Left renal pelvis (tissue), 4 donors: ENCODE results near the gene TTLL13. TPM values are rescaled to one million over a fixed set of nuclear protein-coding genes. Genes with fewer than 3 reads are reported as not detected.

Source experiments
- DNase-seq, 4 donors: peaks; one replicate each; pipeline ENCODE4 v3.0.0-alpha.2; 2013; ENCODE audit warnings: low read depth in 4 of 4, low spot score in 3 of 4
- polyA plus RNA-seq, 4 donors: library from polyadenylated mRNA; unstranded; fragments of 120-200 nt; gene quantifications; one replicate each; pipeline ENCODE4 v1.2.1, GENCODE V29; 2013; ENCODE audit not compliant: insufficient read length in 4 of 4

TTLL13 gene, protein sequence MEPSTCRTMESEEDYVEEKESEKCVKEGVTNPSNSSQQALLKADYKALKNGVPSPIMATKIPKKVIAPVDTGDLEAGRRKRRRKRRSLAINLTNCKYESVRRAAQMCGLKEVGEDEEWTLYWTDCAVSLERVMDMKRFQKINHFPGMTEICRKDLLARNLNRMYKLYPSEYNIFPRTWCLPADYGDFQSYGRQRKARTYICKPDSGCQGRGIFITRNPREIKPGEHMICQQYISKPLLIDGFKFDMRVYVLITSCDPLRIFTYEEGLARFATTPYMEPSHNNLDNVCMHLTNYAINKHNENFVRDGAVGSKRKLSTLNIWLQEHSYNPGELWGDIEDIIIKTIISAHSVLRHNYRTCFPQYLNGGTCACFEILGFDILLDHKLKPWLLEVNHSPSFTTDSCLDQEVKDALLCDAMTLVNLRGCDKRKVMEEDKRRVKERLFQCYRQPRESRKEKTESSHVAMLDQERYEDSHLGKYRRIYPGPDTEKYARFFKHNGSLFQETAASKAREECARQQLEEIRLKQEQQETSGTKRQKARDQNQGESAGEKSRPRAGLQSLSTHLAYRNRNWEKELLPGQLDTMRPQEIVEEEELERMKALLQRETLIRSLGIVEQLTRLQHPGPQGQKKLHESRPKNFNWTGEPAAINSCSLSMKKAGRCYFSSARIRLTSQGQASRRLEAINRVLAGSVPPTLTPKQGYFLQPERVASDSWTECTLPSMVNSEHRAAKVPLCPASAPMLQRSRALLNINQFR
- polyA plus RNA-seq = under 1 TPM; 0.31 to 0.37 (median 0.35) TPM

DNA sequence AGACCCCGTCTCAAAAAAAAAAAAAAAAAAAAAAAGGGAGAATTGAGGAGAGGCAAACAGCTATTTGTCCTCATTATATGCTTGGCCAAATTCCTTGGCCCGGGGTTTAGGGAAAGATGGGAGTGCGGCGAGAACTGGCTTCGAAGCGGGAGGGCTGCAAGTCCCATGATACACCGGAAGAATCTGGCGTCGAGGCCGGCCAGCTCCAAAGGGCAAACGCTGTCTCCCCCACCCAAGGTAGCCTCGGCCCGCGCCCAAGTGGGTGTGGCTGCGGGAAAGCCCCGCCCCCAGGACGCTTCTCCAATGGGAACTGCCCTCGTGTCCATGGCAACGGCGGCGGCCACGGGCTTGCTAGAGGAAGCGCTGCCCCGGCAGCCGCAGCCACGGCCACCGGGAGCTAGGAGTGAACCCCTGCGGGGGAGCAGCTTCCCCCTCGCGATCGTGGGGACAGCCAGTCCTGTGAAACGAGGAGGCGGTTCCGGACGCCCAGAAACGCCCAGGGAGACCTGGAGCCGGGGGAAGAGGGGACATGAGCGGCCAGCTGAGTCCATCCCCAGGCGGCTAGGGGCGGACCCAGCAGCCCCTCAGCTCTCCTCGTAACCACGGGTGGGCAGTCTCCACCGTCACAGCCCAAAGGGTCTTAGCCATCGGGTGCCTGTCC, at the start of gene TTLL13:
Gene TTLL13, plus strand, starts transcription at position 354 of the 661 bp plus-strand sequence. CDS start 1,075 bp downstream, outside the sequence.
- peak in 3 of 4 donors; percentile 75 to 81 (median 77) for DNase-seq

DNA sequence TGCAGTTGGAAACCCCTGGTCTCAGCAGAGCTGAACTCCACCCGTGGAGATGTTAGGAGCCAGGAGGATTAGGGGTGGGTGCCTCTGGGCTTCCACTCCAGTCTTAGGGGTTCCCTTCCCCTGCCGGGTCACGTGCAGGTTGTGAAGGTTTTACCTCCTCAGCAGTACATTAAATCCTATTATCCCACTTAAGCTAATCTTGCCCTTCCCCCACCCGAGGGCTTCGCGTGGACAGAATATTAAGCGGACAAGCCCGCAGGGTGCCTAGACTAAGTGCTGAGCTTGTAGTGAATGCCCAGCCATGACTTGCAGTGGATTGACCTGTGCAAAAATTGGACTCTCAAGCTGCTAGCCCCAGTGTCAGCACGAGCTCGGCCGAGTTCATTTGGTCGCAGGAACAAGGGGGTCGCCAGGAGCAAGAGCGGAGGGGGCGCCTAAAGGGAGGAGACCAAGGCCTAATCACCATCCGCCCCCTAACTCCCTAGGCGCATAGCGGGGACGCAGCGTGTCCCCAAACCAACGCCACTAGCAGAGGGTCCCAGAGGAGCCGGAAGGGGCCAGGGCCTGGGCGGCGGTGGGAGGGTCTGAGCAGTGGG, 48.7 kb upstream of the TTLL13 start:
- DNase-seq = no peak

DNA sequence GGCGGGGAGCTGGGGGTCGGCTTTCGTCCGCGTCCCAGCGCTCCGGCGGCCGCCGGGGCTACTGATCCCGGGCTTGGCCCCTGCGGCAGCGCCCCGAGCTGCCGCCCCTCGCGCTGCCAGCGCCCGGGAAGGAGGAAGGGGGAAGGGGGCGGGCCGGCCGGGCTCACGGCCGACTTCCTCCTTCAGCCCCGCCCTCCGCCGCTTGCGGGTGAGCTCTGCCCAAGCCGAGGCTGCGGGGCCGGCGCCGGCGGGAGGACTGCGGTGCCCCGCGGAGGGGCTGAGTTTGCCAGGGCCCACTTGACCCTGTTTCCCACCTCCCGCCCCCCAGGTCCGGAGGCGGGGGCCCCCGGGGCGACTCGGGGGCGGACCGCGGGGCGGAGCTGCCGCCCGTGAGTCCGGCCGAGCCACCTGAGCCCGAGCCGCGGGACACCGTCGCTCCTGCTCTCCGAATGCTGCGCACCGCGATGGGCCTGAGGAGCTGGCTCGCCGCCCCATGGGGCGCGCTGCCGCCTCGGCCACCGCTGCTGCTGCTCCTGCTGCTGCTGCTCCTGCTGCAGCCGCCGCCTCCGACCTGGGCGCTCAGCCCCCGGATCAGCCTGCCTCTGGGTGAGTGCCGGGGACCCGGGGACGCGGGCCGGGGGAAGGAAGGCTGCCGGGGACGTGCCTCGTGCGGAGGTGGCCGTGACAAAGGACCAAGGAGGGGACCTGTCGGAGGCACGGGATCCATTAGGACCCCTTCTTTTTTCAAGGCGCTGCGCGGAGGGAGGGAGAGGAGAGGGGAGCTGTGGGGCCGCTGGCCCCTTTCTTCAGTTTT, 48.0 kb upstream of the TTLL13 start, which contains the start of gene SEMA4B:
Gene SEMA4B, plus strand, starts transcription at position 201 of the 814 bp plus-strand sequence. Its CDS starts 249 bp downstream, at position 450.
- DNase-seq = no peak

DNA sequence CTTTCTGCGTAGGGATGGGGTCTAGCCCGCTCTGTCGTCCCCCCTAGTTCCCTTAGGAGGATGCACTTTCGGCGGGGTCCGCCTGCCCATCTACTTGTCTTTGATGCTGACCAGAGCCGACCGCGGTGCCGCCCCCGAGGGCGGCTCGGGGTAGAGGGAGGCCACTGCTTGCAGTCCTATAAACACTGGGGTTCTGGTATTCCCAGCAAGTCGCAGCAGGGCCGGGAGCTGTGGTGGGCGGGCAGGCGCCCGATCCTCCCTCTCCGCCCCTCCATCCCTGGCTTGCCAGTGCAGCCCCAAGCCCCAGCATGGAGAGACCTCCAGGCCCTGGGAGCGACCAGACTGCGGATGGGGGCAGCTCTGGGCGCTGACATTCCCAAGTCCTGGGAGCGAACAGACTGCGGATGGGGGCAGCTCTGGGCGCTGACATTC, 47.4 kb upstream of the TTLL13 start:
- DNase-seq = no peak

DNA sequence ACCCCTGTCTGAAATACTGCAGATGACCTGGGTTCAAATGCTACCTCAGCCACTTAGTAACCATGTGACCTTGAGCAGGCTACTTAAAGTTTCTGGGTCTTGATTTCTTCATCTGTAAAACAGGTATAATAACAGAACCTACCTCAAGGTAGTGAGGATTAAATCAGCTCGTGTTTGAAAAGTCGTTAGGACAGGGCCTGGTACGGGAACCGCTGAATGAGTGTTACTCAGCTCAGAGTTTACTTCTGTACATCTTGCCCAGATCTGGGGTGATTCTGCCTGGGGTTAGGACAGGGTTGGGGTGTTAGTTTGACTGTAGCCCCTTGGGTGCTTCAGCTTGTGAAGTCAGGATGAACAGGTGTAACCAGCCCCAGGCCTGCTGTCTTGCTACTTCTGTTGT, 46.4 kb upstream of the TTLL13 start:
- no peak for DNase-seq

DNA sequence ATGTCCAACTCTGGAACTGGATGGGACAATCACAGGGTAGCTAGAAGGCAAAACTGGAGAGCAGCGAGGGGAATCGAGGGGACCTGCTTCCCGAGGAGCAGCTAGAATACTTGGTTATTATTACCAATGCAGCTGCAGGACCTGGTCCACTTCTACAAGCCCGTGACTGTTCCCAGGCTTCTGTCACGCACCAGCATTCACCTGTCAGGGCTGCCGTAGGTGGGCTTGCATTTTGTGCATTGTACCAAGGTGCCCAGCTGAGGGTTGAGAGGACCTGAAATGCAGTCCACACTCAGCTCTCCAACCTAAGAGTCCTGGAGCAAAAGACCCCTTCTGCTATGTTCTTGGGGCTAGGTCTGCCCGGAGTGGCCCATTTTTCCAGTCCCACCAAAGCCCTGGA, 45.9 kb upstream of the TTLL13 start:
- no peak for DNase-seq

DNA sequence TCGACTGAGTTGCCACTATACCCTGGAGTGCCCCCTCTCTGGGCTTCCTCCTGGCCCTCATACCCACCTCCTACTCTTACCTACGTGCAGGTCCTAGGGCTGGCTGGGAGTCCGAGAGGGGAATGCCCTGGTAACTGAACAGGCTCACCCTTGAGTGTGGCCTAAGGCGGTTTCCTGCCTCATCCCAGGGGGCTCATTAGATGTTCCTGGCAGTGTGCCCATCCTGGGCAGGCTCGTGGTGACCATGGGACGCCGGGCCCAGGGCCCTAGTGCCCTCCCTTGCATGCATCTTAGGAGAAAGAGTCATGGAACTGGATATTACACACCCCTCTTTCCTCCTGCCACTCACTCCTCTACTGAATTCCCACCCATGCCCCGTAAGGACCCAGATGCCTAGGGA, 45.4 kb upstream of the TTLL13 start:
- no peak for DNase-seq

DNA sequence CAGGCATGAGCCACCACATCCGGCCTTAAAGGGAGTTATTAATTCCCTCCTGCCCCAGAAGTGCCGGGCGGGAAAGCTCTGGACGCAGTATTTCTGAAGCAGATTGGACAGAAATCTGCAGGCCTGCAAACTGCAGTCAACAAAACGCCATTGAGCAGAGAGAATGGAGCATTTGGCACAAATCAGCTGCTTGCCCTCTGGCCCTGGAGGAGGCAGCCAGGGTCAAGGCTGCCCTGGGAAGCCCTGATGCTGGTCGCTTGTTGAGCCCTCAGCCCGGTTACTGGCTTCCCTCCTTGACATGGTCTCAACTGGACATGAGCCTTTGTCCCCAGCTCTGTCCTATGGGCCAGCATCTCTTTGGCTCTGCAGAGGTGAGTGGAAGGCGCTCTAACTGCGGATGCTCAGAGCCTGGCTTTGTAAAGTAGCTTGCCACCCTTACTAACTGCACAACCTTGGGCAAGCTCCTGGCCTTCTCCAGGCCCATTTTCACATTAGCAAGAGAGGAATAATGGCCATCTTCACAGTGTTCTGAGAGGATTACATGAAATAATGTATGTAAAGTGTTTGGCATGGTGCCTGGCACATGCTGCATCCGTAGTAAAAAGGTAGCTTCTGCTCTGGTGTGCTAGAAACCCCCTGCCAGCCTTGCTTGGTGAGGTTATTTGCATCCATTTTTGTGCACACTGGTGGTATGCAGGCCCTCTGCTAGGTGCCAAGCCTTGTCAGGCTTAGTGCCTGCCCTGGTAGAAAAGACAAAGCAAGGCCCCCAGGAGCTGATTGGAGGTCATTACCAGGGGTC, 44.1 kb upstream of the TTLL13 start:
- DNase-seq = no peak

DNA sequence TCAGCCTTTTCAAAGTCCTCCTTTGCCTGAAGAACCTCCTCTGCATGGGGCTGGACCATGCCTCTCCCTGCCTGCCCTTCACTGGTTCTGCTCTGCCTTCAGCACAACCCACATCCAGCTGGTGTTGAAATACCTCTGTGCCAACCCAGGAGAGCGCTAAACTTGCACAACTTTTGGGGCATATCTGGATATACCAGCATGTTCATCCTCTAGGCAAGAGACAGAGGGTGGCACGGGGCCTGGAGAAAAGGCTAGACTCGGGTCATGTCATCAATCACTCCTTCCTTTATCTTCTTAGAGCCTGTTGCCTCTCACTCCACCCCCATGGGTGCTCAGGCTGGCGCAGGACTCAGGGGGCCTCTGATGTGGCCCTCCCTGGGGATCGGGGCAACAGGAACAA, 43.5 kb upstream of the TTLL13 start:
- DNase-seq = no peak

DNA sequence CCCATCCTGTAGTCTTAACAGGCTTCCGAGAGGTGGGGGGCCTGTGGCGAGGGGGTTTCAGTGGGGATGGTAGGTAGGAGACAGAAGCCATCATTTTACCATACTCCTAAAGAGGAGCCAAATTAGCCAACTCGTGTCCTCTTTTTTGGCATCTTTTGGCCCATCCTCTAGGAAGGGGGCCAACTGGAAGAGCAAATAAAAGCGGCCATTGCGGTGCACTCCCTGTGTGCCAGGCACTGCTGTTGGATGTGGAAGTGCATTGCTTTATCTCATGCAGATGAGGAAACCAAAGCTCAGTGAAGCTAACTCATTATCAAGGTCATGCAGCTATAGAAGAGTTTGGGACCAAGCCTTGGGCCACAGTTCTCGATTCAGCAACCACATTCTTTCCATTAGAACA, 42.1 kb upstream of the TTLL13 start:
- no peak for DNase-seq

DNA sequence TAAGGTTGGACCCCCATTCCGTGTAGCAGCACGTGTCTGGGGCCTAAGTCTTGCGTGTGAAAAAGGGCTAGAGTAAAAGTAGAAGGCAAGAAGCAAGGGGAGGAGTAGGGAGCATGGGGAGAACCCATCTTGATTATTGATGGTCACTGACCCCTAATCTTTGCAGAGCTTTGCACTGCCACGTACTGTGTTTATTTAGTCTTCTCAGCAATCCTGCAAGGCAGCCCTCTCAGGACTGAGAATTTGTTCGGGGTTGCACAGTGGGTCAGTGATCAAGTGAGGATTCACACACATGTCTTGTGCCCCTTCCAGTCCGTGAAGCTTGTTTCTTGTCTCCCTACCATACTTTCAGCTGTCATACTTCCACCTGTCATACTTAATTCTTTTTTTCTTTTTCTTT, 41.0 kb upstream of the TTLL13 start:
- no peak for DNase-seq

DNA sequence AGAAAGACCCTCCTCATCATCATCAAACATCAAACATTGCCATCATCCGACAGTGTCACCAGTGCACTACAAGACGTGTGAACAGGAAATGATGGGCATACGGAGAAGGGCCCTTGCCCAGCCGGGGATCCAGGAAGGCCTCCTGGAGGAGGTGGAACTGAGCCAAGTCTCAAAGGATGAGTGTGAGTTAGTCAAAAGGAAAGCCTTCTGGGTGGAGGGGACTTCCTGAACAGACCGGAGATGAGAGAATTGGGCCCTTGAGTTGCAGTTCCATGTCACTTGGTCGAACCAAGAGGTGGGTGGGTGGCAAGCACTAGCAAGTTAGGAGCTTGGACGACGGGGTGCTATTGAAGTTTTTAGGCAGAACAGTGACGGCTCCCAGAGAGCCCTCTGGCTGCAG, 39.8 kb upstream of the TTLL13 start:
- DNase-seq = no peak

DNA sequence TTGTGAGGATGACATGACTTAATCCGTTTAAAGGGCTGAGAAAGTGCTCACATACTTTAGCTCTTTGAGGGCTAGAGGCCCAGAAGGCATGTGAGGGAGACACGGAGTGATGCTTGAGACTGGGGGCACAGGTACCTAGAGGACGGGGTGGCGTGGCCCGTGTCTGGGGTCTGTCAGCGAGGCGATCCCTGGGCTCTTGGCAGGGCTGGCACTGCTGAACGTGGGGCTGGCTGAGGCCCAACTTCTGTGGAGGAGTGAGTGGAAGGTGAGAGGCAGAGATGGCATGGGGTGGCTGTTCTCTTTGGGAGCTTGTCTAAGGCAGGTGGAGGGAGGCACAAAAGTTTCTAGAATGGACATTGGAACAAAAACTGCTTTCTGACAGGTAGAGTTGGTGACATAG, 38.8 kb upstream of the TTLL13 start:
- no peak for DNase-seq

DNA sequence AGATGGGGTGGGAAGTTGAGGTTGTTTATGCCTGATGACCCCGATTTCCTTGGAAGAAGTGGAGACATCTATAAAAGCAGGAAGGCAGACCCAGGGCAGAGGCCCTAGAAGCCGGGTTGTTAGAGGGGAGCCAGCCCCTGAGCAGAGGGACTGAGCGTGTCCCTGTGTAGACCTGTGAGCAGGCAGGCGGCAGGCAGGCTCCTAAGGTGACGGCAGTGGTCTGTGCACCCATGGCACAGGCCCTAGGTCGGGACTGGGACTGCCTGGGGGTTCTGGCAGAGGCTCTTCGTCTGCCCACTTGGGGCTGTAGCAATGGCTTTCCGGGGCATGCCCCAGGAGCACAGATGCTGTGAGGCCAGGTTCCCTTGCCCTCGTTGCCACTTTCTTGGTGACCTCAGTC, 38.3 kb upstream of the TTLL13 start:
- no peak for DNase-seq

DNA sequence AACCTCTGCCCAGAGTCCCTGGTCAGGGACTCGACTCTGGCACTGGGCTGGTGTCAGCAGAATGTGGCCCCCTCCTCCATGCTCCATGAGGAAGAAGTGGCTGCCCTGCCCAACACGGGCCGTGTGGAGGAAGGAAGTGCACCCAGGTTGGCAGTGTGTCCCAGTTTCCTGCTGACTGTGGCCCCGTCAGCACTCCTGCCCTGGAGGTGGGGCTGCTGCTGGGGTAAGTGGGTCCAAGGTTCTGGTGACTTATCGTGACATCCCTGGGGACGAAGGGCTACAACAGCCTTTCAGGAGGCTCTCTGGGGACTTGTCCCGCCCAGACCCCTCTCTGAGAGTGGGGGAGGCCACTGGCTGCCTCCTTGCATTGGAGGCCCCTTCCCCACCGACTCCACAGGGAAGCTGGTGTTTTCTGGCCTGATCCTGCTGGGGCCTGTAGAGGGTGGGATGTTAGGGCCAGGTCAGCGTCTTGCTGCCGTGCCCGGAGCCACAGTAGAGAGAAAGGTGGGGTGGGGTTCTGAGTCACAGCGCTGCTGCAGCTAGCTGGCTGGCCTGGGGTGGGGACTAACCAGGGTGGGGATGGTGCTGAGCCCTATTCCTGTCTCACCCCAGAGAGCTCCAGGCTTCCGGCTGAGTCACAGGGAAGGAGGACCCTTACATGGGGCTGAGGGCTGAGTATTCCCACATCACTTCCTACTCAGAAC, 37.8 kb upstream of the TTLL13 start:
- DNase-seq = no peak

DNA sequence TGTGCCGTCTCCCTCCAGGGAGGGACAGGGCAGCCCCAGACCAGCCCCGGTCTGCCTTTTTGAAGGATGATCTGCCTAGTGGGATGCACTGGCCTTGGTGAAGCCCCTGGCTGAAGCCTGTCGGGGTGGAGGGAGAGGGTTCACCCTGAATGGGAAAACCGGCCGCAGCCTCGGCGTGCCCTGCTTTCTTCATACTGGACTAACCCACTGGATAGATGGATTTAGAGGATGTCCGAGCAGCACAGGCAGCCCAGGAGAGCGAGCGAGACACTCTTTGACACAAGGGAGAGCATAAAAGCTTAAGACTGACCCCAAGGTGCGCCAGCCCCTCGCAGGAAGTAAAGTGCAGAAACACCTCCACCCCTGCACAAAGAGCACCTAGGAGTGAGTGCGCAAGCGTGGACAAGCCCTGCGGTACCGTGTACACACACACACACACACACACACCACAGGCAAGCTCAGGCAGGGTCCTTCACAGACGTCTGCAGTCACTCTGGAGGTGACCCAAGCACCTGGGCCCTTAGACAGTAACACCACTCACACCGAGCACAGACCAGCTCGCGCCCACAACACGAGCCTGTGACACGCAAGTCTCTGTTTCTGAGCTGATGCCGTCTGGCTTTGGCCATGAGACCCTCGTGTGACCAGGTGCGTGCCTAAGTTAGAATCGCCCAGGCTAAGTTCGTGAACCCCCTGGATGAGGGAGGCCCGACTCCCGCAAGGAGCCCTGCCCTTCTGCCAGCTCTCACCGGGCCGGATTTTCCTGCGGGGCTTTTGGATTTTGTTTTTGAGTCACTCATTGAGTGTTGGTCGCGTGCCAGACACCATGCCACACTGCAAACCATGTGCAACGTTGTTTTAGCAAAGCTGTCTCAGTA, 36.9 kb upstream of the TTLL13 start:
- no peak for DNase-seq

DNA sequence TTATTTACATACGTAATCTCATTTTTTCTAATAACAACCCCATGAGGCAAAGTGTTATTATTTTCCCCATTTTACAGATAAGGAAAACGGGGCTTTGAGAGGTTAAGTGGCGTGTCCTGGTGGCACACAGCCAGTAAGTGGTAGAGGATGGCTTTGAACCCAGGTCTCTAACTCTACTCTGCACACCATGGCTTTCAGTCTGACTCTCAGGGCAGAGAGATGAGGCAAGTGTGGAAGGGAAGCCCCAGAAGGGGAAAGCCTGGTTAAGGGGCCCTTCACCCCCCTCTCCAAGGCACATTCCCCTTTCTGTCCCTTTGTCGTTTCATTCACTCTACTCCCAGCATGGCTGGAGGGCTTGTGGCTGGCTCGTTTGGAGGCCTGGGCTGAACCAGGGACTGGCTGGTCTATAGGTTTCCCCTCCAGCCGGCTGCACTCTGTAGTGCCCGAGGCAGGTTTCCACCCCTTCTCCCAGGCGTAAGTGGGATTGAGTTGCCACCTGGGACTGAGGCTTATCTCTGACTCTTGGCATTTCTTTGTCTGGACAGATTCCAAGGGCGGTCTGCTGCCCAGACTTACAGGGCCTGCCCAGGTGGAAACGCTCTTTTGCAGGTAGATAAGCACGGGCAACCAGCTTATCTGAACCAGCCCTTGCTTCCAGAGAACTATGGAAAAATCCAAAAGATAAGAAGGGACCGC, 36.1 kb upstream of the TTLL13 start:
- DNase-seq = no peak
